ENCODE data around the gene GNAQ. TPM values are rescaled to one million over a fixed set of nuclear protein-coding genes. Genes with fewer than 3 reads are reported as not detected.

The GNAQ gene
- total and polyA plus RNA-seq, 2 of the 4 experiments (the other 2 are of a cell fraction), result 23.1 to 50.7 TPM

- H2BK5ac ChIP-seq (ENCODE audit: low read depth, low read length, poor library complexity, severe bottlenecking), result no peak overlapping the region
- no peak overlapping the region for H3K56ac ChIP-seq (ENCODE audit: extremely low read depth, insufficient read depth, low read length)
- H2AK5ac ChIP-seq (ENCODE audit: low read depth, low read length), result no peak overlapping the region
- intact Hi-C loops (cut with micrococcal nuclease) (no loop called here), in situ Hi-C loops (cut with MboI; ENCODE audit: low sequenced_read_pairs) (no loop called here), dilution Hi-C loops (cut with HindIII; ENCODE audit: low sequenced_read_pairs, unreplicated experiment) (no loop called here)
- TF ChIP-seq CEBPB (IDR thresholded peaks at IDR 0.05; ENCODE audit: low read depth, low read length) (no peak), RFX5 (IDR thresholded peaks at IDR 0.05; ENCODE audit: low read depth, low read length) (no peak), MXI1 (IDR thresholded peaks at IDR 0.05; ENCODE audit: borderline replicate concordance, low read depth, low read length) (no peak), RAD21 (IDR thresholded peaks at IDR 0.05; ENCODE audit: low read length) (no peak), NFE2L2 (IDR thresholded peaks at IDR 0.05; ENCODE audit: low read depth, low read length) (no peak), MAFK (IDR thresholded peaks at IDR 0.05; ENCODE audit: low read depth, low read length) (no peak), ELK1 (IDR thresholded peaks at IDR 0.05; ENCODE audit: borderline replicate concordance, low read depth, low read length) (no peak), FOS (IDR thresholded peaks at IDR 0.05; ENCODE audit: low read depth, low read length) (no peak), CHD1 (IDR thresholded peaks at IDR 0.05; ENCODE audit: low read depth, low read length) (no peak)
- no peak overlapping the region for H3K18ac ChIP-seq (ENCODE audit: low read depth, low read length)
- H3K36me3 ChIP-seq (ENCODE audit: control insufficient read depth, insufficient read depth, low read length), result no peaks in the 10 kb centered on the region
- H4K20me1 ChIP-seq (ENCODE audit: insufficient read depth, low read length), result peaks cover 38% of the 10 kb centered on the region; the same call in 1 of the 2 replicates
- no peak overlapping the region for H2BK120ac ChIP-seq (ENCODE audit: low read depth, low read length)
- BruUV-seq (replicated peaks), result no TSS peak
- H3K4me2 ChIP-seq (ENCODE audit: low read depth, low read length), result no peak overlapping the region
- H4K5ac ChIP-seq (ENCODE audit: low read depth, low read length), result no peak overlapping the region
- no peak overlapping the region for H3K4ac ChIP-seq (ENCODE audit: low read depth, low read length)
- no peak overlapping the region for H3K27ac ChIP-seq (ENCODE audit: insufficient read depth, low read length)
- no peak overlapping the region for H4K91ac ChIP-seq (ENCODE audit: insufficient read depth, low read depth, low read length)
- no peak overlapping the region for H2BK20ac ChIP-seq (ENCODE audit: low read depth, low read length)
- H3K23ac ChIP-seq (ENCODE audit: low read depth, low read length), result no peak overlapping the region
- H2BK15ac ChIP-seq (ENCODE audit: low read depth, low read length), result no peak overlapping the region
- no peak overlapping the region for H4K8ac ChIP-seq (ENCODE audit: low read depth in 2 of 2, low read length in 2 of 2)
- CTCF ChIA-PET, result no interaction called here
- POLR2A ChIA-PET (ENCODE audit: unreplicated experiment), result no interaction called here
- peaks cover 28 to 56% of the 10 kb centered on the region in 2 experiments for H3K79me1 ChIP-seq (ENCODE audit: low read depth in 1 of 2, low read length in 2 of 2)
- H3K9me3 ChIP-seq (ENCODE audit: control insufficient read depth, insufficient read depth, low read length), result no peaks in the 10 kb centered on the region
- no peak overlapping the region for H2AK9ac ChIP-seq (replicated peaks; ENCODE audit: low read depth, low read length, poor library complexity)
- H3K27me3 ChIP-seq (ENCODE audit: control insufficient read depth, insufficient read depth, low read length), result no peaks in the 10 kb centered on the region
- H3K14ac ChIP-seq (replicated peaks; ENCODE audit: low read depth, low read length), result no peak overlapping the region
- ATAC-seq (ENCODE audit: low read depth) (no peak), DNase-seq (no peak)
- no peak overlapping the region for H3K9ac ChIP-seq (ENCODE audit: low read depth, low read length)
- 90% methylated on average over 2 of the region's 5 CpGs; no CpG with 5 or more reads in 1 of the 2 experiments for WGBS, 2 experiments (ENCODE audit: extremely low coverage in 2 of 2, insufficient read length in 1 of 2)
- H3K4me3 ChIP-seq (ENCODE audit: insufficient read depth, low read depth, low read length), result no peak overlapping the region
- peaks cover 24% of the 10 kb centered on the region for H3K9me1 ChIP-seq (ENCODE audit: insufficient read depth, low read length)
- peaks cover 10% of the 10 kb centered on the region for H3K4me1 ChIP-seq (ENCODE audit: control insufficient read depth, insufficient read depth, low read length)
- H2AFZ ChIP-seq (replicated peaks; ENCODE audit: low read length, poor library complexity), result no peak overlapping the region
Observed at GRCh38 chr9:77954666-77955015, 77.0 kb downstream of the GNAQ start.

Measured in IMR-90 (cell line).